Suppressor macrophage treated with lipopolysaccharide for 1 hour (primary cell): Measurements from ENCODE around the gene PGRMC1.
"Not testable (repeated sequence)": the region's sequence is repeated elsewhere in the genome, so short reads cannot be mapped to it uniquely, and the experiment has no call there.

Experiments used
- DNase-seq, 3 donors: peaks; one replicate each; pipeline ENCODE4 v3.0.0-alpha.2; 2020 to 2022

Gene PGRMC1

GRCh38 chrX:119235872-119236622 is at the start of gene PGRMC1:
Gene PGRMC1, plus strand, starts transcription at chrX:119236285. Its CDS starts 79 bp downstream, at chrX:119236364.
- DNase-seq = peak; percentile 83 to 92 (median 87)

- no peak for DNase-seq
These were observed 49.3 kb upstream of the PGRMC1 start for GRCh38 chrX:119186763-119187162.

- no peak for DNase-seq
These were observed 48.8 kb upstream of the PGRMC1 start for GRCh38 chrX:119187298-119187697.

- DNase-seq = no peak
These were observed 47.0 kb upstream of the PGRMC1 start for GRCh38 chrX:119189115-119189514.

- DNase-seq = no peak
These were observed 46.5 kb upstream of the PGRMC1 start for GRCh38 chrX:119189595-119189994.

- DNase-seq = peak in 1 of 3 donors; percentile 2
These were observed 45.9 kb upstream of the PGRMC1 start for GRCh38 chrX:119190091-119190681.

GRCh38 chrX:119190831-119191230 is 45.3 kb upstream of the PGRMC1 start:
- DNase-seq = no peak

GRCh38 chrX:119194621-119195020 is 41.5 kb upstream of the PGRMC1 start:
- DNase-seq = peak in 2 of 3 donors; percentile 5 to 10

GRCh38 chrX:119201570-119201969 is 34.5 kb upstream of the PGRMC1 start:
- DNase-seq = peak in 1 of 3 donors; percentile 7

GRCh38 chrX:119206203-119206602 is 29.9 kb upstream of the PGRMC1 start:
- no peak for DNase-seq

- DNase-seq = not testable (repeated sequence)
These were observed 28.6 kb upstream of the PGRMC1 start for GRCh38 chrX:119207483-119207882.

- DNase-seq = no peak
These were observed 27.6 kb upstream of the PGRMC1 start for GRCh38 chrX:119208401-119209057.

GRCh38 chrX:119210931-119211648 is 25.0 kb upstream of the PGRMC1 start:
- not testable (repeated sequence) for DNase-seq

- no peak for DNase-seq
These were observed 24.5 kb upstream of the PGRMC1 start for GRCh38 chrX:119211649-119212014.

GRCh38 chrX:119218198-119218597 is 17.9 kb upstream of the PGRMC1 start:
- DNase-seq = peak; percentile 4 to 27 (median 26)

GRCh38 chrX:119222932-119223331 is 13.2 kb upstream of the PGRMC1 start:
- DNase-seq = no peak

- no peak for DNase-seq
These were observed 12.3 kb upstream of the PGRMC1 start for GRCh38 chrX:119223783-119224182.

GRCh38 chrX:119226446-119226845 is 9.6 kb upstream of the PGRMC1 start:
- DNase-seq = no peak

- no peak for DNase-seq
These were observed 7.4 kb upstream of the PGRMC1 start for GRCh38 chrX:119228512-119229252.

GRCh38 chrX:119229253-119229615 is 6.9 kb upstream of the PGRMC1 start:
- no peak for DNase-seq

GRCh38 chrX:119230850-119231249 is 5.2 kb upstream of the PGRMC1 start:
- DNase-seq = no peak

GRCh38 chrX:119231936-119232445 is 4.1 kb upstream of the PGRMC1 start:
- DNase-seq = no peak
